ENCODE results near the gene PIGX.

Gene PIGX

GRCh38 chr3:196763179-196763578 is 51.0 kb downstream of the PIGX start:
- H3K27ac ChIP-seq (ENCODE audit: low read length) = no peak overlapping the region
- no peaks in the 10 kb centered on the region for H3K9me2 ChIP-seq (replicated peaks; ENCODE audit: insufficient read depth, low read length)
- no peak for TF ChIP-seq EZH2phosphoT487 (IDR thresholded peaks at IDR 0.05; ENCODE audit: low read length)
- TF ChIP-seq EZH2 (optimal IDR thresholded peaks at IDR 0.05; ENCODE audit: low read depth, low read length) = no peak
- no peak for TF ChIP-seq CTCF (IDR thresholded peaks at IDR 0.05; ENCODE audit: low read length)
- no peaks in the 10 kb centered on the region for H3K9me3 ChIP-seq (replicated peaks; ENCODE audit: insufficient read depth, low read length)
- H4K20me1 ChIP-seq (ENCODE audit: insufficient read depth, low read length) = 0 out of 2 replicates have a peak, but pooled peaks cover 3% of the 10 kb centered on the region
- H3F3A ChIP-seq (ENCODE audit: insufficient read depth, low read length) = no peaks in the 10 kb centered on the region
- H3K4me1 ChIP-seq (ENCODE audit: low read length) = no peaks in the 10 kb centered on the region
- H3K27me3 ChIP-seq (replicated peaks; ENCODE audit: insufficient read depth, low read length) = no peaks in the 10 kb centered on the region
- H3K4me2 ChIP-seq (ENCODE audit: low read depth, low read length) = no peak overlapping the region
- DNase-seq = no peak
- H2AFZ ChIP-seq (ENCODE audit: low read length) = no peak overlapping the region
- 0 out of 2 replicates have a peak, but pooled peaks cover 6% of the 10 kb centered on the region for H3K36me3 ChIP-seq (replicated peaks; ENCODE audit: insufficient read depth, low read length)
- H3K4me3 ChIP-seq (ENCODE audit: low read length) = no peak overlapping the region
- no peak overlapping the region for H3K9ac ChIP-seq (ENCODE audit: low read length)
- H3K79me2 ChIP-seq (ENCODE audit: low read length) = peaks cover 72% of the 10 kb centered on the region

DNA sequence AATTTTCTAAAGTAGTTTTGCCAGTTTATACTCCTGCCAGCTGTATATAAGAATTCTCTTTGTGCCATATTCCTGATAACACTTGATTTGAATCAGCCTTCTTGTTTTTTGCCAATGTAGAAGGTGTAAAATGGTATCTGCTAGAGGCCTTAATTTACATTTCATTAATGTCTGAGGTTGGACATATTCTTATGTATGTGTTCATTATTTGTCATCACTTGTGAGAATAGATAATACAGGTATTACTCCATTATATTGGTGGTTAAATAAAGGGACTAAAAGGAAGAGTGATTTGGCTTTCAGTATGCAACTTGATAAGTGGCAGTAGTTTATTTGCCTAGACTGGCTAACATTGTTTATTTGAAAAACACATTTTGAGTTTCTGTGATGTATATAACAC is 53.3 kb downstream of the PIGX start:
- H3K27ac ChIP-seq (ENCODE audit: low read length) = no peak overlapping the region
- peaks cover 69% of the 10 kb centered on the region for H3K79me2 ChIP-seq (ENCODE audit: low read length)

DNA sequence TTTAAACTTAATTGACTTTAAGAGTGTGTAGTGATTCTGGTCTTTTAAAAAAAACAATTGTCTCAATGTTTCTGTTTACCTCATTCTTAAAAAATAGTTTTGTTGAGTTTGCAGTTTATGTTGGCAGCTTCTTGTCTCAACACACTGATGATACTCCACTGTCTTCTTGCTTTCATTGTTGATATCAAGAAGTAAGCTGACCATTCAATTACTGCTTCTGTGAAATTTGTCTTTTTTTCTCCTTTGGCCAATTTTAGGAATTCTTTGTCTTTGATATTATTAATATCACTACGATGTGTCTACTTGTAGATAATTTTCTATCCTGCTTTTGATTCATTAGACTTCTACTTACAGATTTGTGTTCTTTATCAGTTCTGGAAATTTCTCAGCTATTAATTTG is 58.9 kb downstream of the PIGX start:
- H3K4me2 ChIP-seq (ENCODE audit: low read depth, low read length) = no peak overlapping the region
- peaks cover 93% of the 10 kb centered on the region for H3K79me2 ChIP-seq (ENCODE audit: low read length)
- DNase-seq = no peak
- H4K20me1 ChIP-seq (ENCODE audit: insufficient read depth, low read length) = 0 out of 2 replicates have a peak, but pooled peaks cover 6% of the 10 kb centered on the region
- no peaks in the 10 kb centered on the region for H3K9me2 ChIP-seq (replicated peaks; ENCODE audit: insufficient read depth, low read length)
- no peaks in the 10 kb centered on the region for H3K4me1 ChIP-seq (ENCODE audit: low read length)
- H3K36me3 ChIP-seq (replicated peaks; ENCODE audit: insufficient read depth, low read length) = 0 out of 2 replicates have a peak, but pooled peaks cover 3% of the 10 kb centered on the region
- no peaks in the 10 kb centered on the region for H3K27me3 ChIP-seq (replicated peaks; ENCODE audit: insufficient read depth, low read length)
- H3K9ac ChIP-seq (ENCODE audit: low read length) = no peak overlapping the region
- no peak overlapping the region for H3K27ac ChIP-seq (ENCODE audit: low read length)
- H3K4me3 ChIP-seq (ENCODE audit: low read length) = no peak overlapping the region
- TF ChIP-seq EZH2phosphoT487 (IDR thresholded peaks at IDR 0.05; ENCODE audit: low read length) (no peak), EZH2 (optimal IDR thresholded peaks at IDR 0.05; ENCODE audit: low read depth, low read length) (no peak), CTCF (IDR thresholded peaks at IDR 0.05; ENCODE audit: low read length) (no peak)
- H2AFZ ChIP-seq (ENCODE audit: low read length) = no peak overlapping the region
- H3F3A ChIP-seq (ENCODE audit: insufficient read depth, low read length) = no peaks in the 10 kb centered on the region
- no peaks in the 10 kb centered on the region for H3K9me3 ChIP-seq (replicated peaks; ENCODE audit: insufficient read depth, low read length)

More for the DNA sequence above, 53.3 kb downstream of the PIGX start:
- DNase-seq = no peak
- no peak for TF ChIP-seq CTCF (IDR thresholded peaks at IDR 0.05; ENCODE audit: low read length)
- no peak for TF ChIP-seq EZH2phosphoT487 (IDR thresholded peaks at IDR 0.05; ENCODE audit: low read length)
- TF ChIP-seq EZH2 (optimal IDR thresholded peaks at IDR 0.05; ENCODE audit: low read depth, low read length) = no peak
- H3K9me2 ChIP-seq (replicated peaks; ENCODE audit: insufficient read depth, low read length) = no peaks in the 10 kb centered on the region
- no peak overlapping the region for H2AFZ ChIP-seq (ENCODE audit: low read length)
- 0 out of 2 replicates have a peak, but pooled peaks cover 5% of the 10 kb centered on the region for H3K36me3 ChIP-seq (replicated peaks; ENCODE audit: insufficient read depth, low read length)
- 0 out of 2 replicates have a peak, but pooled peaks cover 3% of the 10 kb centered on the region for H4K20me1 ChIP-seq (ENCODE audit: insufficient read depth, low read length)
- H3K9me3 ChIP-seq (replicated peaks; ENCODE audit: insufficient read depth, low read length) = no peaks in the 10 kb centered on the region
- no peak overlapping the region for H3K9ac ChIP-seq (ENCODE audit: low read length)
- H3K4me3 ChIP-seq (ENCODE audit: low read length) = no peak overlapping the region
- H3K4me1 ChIP-seq (ENCODE audit: low read length) = no peaks in the 10 kb centered on the region
- no peaks in the 10 kb centered on the region for H3K27me3 ChIP-seq (replicated peaks; ENCODE audit: insufficient read depth, low read length)
- no peaks in the 10 kb centered on the region for H3F3A ChIP-seq (ENCODE audit: insufficient read depth, low read length)
- H3K4me2 ChIP-seq (ENCODE audit: low read depth, low read length) = no peak overlapping the region

Data from MM.1S (cell line).